Gastrocnemius medialis (tissue), 4 donors: ENCODE data around the gene LEKR1.

Source experiments
- CTCF ChIP-seq, 5 experiments: fragments of 450-650 bp in 3 of 5; fragments of 200-600 bp in 2 of 5; sonication (generic) in 2 of 5; IDR thresholded peaks in 4 of 5; conservative IDR thresholded peaks in 1 of 5; 1 replicate in 4 of 5; 2 replicates in 1 of 5; pipeline ENCODE4 v1.5.1; 2016 to 2019; ENCODE audit warnings: antibody characterized with exemption in 5 of 5, mild to moderate bottlenecking in 3 of 5, moderate library complexity in 3 of 5
- POLR2A ChIP-seq, 2 donors: fragments of 450-650 bp; IDR thresholded peaks; one replicate each; pipeline ENCODE4 v1.6.1; 2017; ENCODE audit warnings: antibody characterized with exemption in 2 of 2, mild to moderate bottlenecking in 2 of 2, moderate library complexity in 2 of 2

DNA sequence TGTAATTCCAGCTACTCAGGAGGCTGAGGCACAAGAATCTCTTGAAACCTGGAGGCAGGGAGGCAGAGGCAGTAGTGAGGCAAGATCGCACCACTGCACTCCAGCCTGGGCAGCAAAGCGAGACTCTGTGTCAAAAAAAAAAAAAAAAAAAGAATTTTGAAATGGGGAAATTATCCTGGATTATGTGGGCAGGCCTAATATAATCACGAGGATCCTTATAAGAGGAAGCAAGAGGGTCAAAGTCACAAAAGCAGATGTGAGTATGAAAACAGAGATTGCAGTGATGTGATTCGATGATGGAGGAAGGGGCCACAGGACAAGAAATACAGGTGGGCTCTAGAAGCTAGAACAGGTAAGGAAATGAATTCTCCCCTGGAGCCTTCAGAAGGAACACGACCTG is 159.6 kb downstream of the LEKR1 start:
- no peak for TF ChIP-seq CTCF (IDR thresholded peaks at IDR 0.05 in 4 of 5, conservative IDR thresholded peaks at IDR 0.05 in 1 of 5)
- TF ChIP-seq POLR2A (IDR thresholded peaks at IDR 0.05), result no peak
